Activated CD4-positive, alpha-beta T cell treated with anti-CD3 and anti-CD28 coated beads, Interleukin-2, amount 50 U/mL, for 4 hours (primary cell): ENCODE data around the gene PELO.
"Not testable (repeated sequence)": the region's sequence is repeated elsewhere in the genome, so short reads cannot be mapped to it uniquely, and the experiment has no call there.

Experiments used
- DNase-seq, 2 experiments: peaks; one replicate each; pipeline ENCODE4 v3.0.0-alpha.2; 2020

Gene PELO, protein sequence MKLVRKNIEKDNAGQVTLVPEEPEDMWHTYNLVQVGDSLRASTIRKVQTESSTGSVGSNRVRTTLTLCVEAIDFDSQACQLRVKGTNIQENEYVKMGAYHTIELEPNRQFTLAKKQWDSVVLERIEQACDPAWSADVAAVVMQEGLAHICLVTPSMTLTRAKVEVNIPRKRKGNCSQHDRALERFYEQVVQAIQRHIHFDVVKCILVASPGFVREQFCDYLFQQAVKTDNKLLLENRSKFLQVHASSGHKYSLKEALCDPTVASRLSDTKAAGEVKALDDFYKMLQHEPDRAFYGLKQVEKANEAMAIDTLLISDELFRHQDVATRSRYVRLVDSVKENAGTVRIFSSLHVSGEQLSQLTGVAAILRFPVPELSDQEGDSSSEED

DNA sequence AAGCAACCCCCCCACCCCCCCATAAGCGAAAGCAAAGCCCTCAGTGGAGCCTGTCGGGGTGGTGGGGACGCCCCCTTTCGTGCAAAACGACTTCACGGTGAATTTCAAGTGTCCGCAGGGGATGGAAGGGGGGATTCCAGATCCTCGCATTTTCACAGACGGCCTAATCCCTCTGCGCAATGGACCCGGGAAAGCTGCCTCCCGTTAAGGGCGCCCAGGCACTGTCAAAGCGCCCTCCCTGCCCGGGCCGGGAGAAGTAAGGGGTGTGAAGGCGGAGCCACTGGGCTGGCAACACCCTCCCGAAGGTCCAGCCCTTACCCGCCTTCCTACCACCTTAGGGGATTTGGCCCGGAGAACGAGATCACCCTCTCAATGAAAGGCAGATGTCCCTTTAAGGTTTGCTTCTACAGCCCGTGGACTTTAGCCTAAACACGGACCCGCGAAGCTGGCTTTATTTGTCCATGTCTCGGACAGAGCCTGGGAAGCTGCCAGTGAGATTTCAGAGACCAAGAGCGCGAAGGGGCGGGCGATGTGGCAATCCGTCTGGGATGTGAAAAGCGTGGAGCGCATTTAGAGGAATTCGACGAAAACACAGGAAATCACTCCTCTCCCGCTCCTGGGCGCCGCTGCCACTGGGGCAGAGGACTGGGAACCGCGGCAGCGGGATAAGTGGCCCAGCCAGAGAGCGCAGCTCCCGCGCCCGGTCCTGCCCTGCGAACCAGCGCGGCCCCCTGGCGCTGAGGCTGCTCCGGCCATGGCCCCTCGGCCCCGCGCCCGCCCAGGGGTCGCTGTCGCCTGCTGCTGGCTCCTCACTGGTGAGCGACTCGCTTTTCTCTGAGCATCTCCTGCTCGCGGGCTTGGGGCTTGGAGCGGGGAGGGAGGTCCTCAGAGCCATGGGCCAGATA lies at the start of gene PELO, which contains the start of gene ITGA1:
Gene PELO (plus strand): TSS at position 317 of the 905 bp plus-strand sequence. CDS start 12,479 bp downstream, outside the sequence.
Gene ITGA1 (plus strand): TSS at position 317 of the 905 bp plus-strand sequence. CDS start 438 bp downstream, at position 755.
- peak; percentile 8 to 25 for DNase-seq

DNA sequence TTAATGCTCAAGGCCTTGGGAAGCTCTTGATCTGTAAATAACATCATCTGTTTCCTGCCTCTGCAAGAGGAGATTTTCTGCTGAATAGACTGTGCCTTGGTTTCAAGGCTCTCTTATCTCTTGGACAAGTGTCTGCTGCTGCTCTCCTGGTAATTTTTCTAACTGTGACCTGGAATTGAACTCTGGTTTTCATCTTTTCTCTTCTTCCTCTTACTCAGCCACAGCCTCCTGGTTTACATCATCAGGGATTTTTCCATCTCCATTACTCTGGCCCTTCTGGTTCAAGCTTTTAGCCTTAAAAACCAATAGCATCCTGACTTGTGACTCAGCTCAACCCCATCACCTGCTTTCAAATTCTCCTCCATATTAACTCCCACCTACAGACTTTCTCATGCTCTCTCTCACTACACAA lies 49.6 kb upstream of the PELO start:
- no peak for DNase-seq

DNA sequence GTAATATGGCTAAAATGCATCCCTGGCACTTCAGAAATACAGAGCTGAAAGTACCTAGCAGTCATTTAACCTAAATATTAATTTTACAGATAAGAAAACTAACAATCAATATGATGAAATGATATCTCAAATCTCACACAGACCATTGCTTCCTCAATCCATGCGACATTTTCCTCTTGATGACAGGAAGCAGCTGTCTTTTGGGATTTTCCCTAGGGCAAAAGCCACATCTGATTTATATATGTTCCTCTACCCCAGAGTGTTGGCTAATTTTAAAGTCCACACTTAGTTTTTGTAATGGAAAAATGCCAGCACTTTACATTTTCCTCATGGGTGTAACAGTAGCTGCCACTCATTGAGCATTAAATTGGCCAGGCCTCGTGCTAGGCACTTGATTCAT lies 47.7 kb upstream of the PELO start:
- DNase-seq: no peak

DNA sequence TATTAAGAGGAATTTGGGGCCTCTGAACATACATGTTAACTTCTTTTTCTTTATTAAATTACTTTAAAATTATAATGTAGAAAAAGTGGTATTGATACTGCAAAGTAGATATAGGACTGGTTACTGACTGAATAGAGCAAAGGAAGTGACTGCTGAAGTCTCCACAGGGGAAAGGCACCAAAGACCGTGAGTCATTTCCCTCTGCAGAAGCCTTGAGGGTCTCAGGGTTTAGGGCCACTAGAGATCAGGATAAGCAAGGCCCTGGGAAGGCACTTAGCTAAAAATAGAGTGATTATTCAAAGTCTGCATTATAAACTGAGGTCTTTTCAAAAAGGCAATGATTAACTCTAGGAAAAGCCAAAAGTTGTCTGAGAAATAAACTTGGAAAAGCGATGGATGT lies 44.7 kb upstream of the PELO start:
- no peak for DNase-seq

DNA sequence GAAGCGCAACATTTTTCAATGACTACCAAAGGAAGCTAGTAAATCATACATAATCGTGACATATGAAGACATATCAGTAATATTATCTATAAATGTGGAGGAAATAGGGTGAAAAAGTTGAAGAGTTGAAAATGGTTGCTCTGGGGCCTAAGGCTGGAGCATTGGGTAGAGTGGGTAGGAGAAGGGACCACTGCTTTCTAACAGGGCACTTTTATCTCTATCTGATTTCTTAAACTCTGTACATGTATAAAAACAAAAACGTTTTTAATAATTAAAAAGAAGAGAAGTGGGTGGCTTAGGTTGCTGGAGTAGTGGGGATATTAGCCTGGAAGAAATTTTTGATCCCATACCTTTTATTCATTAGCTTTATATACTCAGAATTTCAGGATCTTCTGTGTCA lies 44.2 kb upstream of the PELO start:
- no peak for DNase-seq

DNA sequence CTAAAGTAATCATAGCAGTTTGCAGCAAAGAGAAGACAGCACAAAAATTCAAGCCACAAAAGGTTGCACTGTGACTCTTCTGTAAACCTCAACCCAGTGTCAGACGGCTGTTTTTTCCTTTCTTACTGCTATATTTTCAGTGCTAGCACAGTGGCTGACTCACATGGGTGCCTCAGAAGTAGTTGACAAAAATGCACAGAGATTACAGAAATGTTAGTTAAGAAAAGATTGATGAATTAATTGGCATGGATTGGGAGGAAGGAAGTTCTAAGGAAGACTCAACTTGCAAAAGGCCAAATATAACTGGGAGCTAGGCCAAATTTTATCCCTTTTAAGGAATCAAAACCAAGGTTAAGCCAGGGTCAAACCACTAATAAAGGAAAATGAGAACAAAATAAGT lies 43.7 kb upstream of the PELO start:
- peak; percentile 9 to 24 for DNase-seq

DNA sequence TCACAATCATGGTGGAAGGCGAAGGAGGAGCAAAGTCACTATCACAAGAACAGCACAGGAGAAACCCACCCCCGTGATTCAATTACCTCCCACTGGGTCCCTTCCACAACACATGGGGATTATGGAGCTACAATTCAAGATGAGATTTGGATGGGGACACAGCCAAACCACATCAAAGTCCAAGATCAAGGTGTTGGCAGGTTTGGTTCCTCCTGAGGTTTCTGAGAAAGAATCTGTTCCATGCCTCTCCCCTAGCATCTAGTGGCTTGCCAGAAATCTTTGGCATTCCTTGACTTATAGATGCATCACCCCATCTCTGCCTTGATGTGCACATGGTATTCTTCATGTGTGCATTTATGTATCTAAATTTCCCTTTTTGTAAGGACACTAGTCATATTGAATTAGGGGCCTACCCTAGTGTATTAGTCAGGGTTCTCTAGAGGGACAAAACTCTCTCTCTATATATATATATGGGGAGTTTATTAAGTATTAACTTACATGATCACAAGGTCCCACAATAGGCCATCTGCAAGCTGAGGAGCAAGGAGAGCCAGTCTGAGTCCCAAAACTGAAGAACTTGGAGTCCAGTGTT lies 42.8 kb upstream of the PELO start:
- DNase-seq: not testable (repeated sequence)

DNA sequence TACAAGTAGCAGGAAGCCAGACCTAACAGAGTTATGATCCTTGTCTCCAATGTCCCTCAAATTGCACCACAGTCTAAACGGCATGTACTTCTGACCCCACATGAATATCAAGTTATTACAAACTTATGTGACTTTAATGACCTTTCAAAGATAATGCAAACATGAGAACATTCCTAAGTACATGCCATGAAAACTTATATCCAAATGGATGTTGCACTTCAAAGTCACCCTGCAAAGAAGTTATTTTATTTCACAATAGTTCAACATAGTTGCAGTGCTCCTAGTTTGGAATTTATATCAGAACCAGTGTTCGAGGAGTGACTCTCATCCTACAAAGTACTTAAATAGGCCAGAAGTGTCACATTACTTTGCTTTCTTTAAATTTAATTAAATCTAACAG lies 41.2 kb upstream of the PELO start:
- DNase-seq: no peak

DNA sequence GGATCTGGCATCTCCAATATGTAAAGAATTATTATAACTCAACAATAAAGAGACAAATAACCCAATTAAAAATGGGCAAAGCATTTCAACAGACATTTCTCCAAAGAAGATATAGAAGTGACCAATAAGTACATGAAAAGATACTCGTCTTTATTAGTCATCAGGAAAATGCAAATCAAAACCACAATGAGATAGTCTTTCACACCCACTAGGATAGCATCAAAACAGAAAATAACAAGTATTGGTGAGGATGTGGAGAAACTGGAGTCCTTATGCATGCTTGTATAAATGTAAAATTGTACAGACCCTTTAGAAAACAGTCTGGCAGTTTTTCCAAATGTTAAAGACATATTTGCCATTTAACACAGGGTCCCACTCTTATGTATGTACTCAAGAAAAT lies 39.1 kb upstream of the PELO start:
- DNase-seq: no peak

DNA sequence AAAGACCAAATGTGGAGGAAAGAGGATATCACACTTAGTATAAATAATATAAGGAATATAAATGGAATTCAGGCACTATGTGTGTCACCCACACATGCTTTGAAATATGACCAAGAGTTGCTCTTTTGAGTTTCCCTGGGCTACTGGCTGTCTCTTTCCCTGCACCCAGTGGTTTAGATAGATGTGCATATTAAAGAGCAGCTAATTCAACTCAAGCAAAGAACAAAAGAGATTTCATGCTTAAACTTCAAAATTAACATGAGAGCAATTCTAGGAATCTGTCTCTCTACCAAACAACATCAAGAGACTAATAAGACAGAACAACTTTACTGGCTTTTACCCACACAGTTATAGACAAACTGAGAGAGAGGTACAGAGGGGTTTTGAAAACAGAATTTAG lies 38.0 kb upstream of the PELO start:
- DNase-seq: no peak

DNA sequence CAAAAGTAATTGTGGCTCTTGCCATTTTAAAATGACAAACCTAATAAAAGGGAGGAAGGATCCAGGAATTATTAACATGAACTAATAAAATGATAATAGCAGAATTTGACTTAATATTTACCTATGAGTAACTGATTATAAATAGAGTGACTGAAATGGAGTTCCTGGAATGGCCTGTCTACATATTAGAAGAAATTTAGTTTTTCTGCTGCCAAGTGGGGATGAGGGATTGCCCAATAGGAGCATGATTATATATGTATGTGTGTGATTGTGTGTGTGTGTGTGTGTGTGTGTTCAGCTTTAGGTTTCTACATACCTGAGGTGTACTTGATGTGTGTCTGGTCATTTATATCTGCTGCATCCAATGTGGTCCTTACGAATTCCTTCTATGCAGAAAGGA lies 36.6 kb upstream of the PELO start:
- no peak for DNase-seq

DNA sequence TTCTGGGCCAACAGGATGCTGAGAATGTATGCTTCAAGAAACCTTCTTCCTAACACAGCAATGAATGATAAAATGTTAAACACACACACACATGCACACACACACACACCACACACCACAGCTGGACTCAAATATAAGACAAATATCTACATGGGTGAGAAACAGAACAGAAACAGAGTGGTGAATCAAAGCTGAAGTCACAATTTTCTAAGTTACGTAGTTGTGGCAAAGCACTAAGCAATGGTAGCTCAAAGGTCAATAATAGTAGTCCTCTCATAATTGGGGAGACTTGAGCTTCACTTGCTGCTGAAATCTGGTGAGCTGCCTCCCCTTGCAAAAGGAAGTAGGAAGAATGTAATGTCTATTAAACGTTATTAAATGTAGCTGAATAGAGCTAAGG lies 33.7 kb upstream of the PELO start:
- no peak for DNase-seq

DNA sequence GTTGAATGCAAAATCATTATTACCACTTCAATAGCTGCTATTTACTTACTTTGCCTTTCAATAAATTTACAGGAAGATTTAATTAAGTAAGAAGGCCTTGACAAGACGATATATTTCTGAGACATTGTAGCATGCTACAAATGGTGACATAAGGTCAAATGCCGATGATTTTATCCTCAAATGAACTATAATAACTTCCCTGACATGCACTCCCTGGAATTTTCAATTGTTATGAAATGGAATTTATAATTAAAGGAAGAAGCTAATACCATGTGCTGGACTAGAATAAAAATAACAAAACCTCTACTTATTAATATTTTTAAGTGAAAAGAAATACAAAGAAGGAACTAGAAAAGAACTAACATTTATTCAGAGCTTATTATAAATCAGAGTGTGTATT lies 30.2 kb upstream of the PELO start:
- no peak for DNase-seq

DNA sequence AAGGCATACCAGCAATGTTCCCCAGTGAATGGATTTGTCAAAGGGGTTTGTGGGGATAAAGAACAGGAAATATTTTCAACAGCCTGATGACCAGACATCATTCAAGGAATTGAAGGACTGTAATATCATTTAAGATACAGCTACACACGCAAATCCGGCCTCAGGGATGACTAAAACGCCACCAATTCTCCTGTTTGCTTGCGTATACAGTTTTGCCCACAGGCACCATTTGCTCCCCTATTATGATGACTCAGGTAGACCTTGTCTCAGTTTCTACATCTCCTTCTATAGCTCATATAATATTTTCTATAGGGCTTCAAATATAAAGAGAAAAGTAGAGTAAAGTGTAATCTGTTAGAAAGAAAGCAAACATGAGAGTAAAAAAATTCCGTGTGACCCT lies 29.7 kb upstream of the PELO start:
- no peak for DNase-seq

DNA sequence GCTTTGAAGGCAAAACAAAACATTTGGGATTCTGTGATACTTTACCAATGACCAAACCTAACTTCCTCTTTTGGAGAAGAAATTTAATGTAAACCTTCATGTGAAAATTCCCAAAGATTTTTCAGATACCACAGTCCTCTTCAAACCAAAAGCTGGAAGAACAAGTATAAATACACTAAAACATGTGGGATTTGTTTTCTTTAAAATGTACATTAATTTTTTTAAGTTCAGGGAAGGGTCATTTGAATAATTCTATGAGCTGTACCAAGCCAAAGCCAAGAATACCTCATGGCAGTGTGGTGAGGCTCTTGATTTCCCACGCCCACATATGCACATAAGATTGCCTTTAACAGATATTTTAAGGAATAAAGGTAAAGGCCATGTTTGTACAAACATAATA lies 28.4 kb upstream of the PELO start:
- DNase-seq: no peak

DNA sequence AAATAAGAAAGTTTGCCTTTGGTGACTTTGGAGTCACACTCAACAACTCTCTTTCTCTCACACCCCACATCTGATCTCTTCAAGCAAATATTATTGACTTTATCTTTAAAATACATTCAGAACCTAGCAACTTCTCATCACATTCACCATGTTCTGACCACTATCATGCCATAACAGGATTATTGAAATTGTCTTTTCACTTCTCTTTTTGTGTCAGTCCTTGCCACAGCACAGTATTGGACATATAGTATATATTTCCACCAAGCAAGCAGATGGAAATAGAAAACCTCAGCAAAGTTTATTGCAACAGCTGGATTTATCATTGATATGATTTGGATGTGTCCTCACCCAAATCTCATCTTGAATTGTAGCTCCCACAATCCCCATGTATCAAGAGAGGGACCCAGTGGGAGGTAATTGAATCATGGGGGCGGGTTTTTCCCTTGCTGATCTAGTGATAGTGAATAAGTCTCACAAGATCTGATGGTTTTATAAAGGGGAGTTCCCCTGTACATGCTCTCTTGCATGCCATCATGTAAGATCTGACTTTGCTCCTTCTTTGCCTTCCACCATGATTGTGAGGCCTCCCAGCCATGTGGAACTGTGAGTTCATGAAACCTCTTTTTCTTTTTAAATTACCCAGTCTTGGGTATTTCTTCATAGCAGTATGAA lies 26.9 kb upstream of the PELO start:
- no peak for DNase-seq

DNA sequence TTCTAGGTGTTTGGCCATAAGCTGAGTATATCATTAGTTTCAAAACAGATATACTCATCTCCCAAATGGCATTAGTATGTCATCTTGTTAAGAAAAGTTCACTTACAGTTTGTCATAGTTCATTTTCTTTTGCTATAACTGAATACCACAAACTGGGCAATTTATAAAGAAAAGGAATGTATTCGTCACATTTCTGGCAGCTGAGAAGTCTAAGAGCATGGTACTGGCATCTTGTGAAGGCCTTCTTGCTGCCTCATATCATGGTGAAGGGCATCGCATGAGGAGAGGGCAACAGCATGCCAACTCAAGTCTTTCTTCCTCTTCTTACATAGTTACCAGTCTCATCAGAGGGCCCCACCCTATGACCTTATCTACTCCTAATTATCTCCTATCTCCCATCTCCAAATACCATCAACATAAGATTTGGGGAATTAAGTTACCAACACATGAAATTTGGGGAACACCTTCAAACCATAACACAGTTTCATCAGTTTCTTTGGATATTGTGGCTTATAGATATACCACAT lies 20.4 kb upstream of the PELO start:
- DNase-seq: no peak

DNA sequence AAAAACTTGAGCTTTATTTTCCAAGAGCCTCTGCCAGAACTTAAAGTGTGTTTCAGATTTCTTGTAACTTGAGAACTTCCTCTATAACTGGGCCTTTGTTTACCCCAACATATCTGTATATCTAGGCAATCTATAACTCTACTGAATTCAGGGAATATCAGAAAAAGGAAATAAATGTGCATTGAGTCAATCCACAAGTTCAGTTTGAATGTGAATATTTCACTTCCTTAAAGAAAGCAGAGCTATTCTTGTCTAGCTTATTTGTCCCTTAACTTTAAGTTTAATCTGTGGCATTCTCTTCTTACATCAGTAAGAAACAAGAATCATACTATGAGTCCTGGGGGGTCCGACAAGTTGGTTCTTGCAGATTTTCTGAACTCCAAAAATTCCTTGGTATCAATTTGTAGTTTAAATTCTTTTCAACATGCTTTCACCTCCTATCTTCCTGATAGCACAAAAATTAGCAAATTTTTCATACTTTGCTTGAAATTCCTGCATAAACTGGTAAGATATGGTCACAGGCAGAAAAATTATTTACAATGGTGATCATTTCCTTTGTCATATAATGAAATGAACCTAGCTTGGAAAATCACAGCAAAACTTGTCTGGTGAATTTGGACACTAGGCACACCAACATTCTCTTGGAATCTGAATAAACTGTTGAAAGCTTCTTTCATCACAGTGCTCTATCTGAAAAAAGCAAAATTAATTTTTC lies 19.8 kb upstream of the PELO start:
- DNase-seq: no peak

DNA sequence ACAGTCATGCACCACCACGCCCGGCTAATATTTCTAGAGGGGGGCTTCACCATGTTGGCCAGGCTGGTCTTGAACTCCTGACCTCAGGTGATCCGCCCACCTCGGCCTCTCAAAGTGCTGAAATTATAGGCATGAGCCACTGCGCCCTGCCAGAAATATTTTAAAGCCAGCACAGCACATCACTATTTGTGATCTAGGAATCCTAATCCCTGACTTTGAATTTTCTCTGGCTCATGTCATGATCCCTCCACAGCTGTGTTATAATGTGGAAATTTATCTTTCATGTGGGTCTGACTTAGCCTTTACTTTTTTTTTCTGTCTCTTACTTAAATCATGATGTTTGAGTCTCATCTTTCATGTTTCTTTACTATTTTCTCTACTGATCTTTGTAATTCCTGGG lies 18.7 kb upstream of the PELO start:
- DNase-seq: no peak

DNA sequence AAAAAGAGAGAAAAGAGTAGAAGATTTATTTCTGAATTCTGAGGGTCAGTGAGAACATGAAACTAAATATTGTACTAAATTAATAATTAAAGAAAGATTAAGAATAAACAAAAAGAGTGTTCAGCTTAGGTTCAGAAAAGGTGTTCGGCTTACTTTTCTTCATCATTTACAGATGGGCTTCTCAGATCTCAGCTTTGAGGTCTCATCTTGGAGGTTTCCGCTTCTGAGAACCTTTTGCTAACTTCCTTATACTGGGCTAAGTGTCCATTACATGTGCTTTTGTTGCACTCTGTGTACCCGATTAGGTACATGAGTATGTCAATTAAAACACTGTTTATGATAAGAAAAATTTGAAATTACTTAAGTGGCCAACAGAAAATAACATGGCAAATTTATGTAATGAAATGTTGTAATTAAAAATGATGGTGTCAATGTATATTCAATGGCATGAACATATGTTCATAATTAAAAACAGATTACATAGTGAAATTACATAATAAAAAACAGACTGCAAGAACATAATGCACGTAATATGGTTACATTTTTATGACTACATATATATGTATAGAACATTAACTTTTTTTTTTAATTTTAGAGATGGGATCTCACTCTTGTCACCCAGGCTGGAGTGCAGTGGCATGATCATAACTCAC lies 17.3 kb upstream of the PELO start:
- no peak for DNase-seq

DNA sequence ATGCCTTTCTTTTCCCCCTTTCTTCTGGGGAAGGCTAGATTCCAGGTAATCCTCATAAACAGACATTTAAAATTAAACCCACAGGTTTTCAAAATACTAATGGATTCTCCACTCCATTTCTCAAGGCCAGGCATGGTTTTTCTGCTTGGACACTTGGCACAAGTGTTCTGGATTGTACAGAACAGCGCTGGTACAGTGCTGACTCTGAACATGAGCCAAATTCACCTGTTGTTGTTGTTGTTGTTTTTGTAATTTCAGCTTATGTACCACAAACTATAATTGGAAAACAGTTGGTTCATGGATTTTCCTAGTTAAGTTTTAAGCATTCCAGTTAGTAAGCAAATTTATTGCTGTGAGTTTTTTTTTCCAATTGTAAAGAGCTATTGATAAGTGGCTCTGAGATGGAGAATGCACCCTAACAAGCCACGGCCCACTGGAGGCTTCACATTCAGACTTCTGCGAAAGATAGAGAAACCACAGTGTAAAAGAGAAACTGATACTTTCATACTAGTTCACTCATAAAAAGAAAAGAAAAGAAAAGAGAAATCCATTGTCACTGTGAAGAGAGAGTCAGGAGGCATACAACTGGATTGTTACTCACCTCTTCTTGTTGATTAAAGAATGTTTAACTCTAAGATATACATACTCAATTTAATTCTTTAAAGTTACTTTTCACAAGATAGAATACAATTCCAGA lies 16.2 kb upstream of the PELO start:
- peak; percentile 15 to 19 for DNase-seq
